C4-2B (cell line): ENCODE data around the gene MOCS2.
A peak's percentile ranks its signal among the peaks of the same experiment; 100 is the strongest.
"Not testable (repeated sequence)": the region's sequence is repeated elsewhere in the genome, so short reads cannot be mapped to it uniquely, and the experiment has no call there.

ENCODE experiments used
- H3K27ac ChIP-seq: fragments of 450-650 bp; 2 replicates; pipeline ENCODE4 v1.5.1; 2017
- CTCF ChIP-seq: fragments of 450-650 bp; conservative IDR thresholded peaks from 2 replicates; pipeline ENCODE4 v1.5.1; 2017; ENCODE audit warnings: mild to moderate bottlenecking
- ZFX ChIP-seq: fragments of 450-650 bp; IDR thresholded peaks from 2 replicates; pipeline ENCODE4 v1.6.1; 2017

MOCS2 gene

GRCh38 chr5:53123702-53124101, 14.1 kb upstream of the MOCS2 start:
- no peak overlapping the region for H3K27ac ChIP-seq
- TF ChIP-seq ZFX = no peak
- peak; percentile 59 for TF ChIP-seq CTCF

DNA sequence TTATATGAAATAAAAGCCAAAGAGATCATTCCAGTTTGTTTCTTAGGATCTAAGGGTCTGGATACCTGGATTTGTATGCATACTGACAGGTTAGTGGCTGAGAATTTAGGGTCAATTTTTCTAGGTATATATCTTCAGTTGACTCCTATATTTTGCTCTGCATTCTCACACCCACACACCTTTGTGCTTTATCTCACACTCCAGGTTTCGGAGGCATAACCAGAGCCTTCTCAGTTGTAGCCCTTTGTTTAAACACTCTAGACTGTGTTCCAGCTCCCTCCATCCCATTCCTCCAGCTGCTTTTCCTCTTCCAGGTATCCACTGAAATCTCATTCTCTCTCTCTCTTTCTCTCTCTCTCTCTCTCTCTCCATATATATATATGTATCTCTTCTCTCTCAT, 10.6 kb upstream of the MOCS2 start:
- TF ChIP-seq ZFX (no peak), CTCF (no peak)
- no peak overlapping the region for H3K27ac ChIP-seq

DNA sequence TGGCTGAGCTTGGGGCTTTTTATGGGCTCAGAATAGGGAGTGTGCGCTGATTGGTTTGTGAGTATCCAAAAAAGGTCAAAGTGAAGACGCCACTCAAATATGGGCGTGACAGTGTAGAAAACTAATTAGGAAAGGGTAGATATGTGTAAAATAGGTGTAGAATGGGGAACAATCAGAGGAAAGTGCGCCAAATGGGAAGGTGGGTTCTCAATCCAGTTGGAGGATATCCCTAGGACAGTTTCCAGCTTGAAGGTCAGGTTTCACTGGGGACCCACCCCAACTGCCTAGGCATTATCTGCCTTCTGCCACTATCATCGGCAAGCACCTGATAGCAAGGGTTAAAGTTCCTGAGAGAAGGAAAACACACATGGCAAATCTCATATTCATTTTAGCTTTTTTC, 9.3 kb upstream of the MOCS2 start:
- TF ChIP-seq ZFX = no peak
- TF ChIP-seq CTCF = no peak
- no peak overlapping the region for H3K27ac ChIP-seq

- TF ChIP-seq CTCF = no peak
- TF ChIP-seq ZFX = no peak
- H3K27ac ChIP-seq = no peak overlapping the region
These were observed 7.0 kb upstream of the MOCS2 start for GRCh38 chr5:53116597-53116996.

DNA sequence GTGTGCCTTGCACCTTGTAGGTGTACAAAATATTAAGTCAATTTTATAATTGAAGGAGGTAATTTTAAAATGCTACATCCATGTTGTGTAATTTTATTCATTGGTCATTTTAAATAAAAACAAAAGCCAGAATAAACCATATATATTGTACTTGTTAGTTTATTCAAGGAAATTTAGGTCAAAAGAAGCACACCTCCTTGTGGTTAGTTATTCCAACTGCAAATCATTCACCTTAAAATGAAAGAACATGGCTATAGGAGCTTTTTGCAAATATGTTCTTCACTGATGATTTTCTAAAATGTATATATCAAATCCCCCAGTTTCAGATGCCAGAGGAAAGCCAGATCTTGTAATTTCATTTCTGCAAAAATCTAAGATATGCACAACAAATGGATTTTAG, 5.4 kb upstream of the MOCS2 start:
- no peak overlapping the region for H3K27ac ChIP-seq
- TF ChIP-seq CTCF = peak; percentile 72
- TF ChIP-seq ZFX = no peak

GRCh38 chr5:53113947-53114346, 4.4 kb upstream of the MOCS2 start:
- H3K27ac ChIP-seq = no peak overlapping the region

DNA sequence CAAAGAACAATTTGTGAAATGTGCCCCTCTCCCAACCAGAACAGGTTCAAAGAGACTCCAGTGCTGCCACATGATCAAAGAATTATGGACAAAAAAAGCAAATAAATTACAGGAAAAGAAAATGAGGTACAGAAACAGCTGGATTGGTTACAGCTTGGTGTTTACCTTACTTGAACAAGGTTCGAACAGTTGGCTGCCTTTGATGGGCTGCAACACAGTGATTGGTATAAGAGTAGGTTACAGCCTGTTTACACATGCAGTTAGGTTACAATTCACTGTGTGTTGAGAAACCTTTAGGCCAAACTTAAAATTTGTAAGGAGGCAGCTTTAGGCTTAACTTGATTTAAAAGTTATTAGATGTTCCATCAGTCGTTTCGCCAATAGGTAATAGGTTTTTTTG, 3.4 kb upstream of the MOCS2 start:
- H3K27ac ChIP-seq = no peak overlapping the region
- TF ChIP-seq ZFX (no peak), CTCF (no peak)

More at GRCh38 chr5:53113947-53114346, 4.4 kb upstream of the MOCS2 start:
- TF ChIP-seq ZFX (no peak), CTCF (no peak)

DNA sequence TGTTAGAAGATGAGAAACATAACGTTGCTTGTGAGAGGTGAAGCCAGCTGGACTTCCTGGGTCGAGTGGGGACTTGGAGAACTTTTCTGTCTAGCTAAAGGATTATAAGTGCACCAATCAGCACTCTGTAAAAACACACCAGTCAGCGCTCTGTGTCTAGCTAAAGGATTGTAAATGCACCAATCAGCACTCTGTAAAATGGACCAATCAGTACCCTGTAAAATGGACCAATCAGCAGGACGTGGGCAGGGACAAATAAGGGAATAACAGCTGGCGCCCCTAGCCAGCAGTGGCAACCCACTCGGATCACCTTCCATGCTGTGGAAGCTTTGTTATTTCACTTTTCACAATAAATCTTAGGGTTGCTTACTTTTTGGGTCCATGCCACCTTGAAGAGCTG, 2.8 kb upstream of the MOCS2 start:
- not testable (repeated sequence) for H3K27ac ChIP-seq
